ENCODE measurements around the gene TUBA3E.
"Not testable (repeated sequence)": the region's sequence is repeated elsewhere in the genome, so short reads cannot be mapped to it uniquely, and the experiment has no call there.

DNA sequence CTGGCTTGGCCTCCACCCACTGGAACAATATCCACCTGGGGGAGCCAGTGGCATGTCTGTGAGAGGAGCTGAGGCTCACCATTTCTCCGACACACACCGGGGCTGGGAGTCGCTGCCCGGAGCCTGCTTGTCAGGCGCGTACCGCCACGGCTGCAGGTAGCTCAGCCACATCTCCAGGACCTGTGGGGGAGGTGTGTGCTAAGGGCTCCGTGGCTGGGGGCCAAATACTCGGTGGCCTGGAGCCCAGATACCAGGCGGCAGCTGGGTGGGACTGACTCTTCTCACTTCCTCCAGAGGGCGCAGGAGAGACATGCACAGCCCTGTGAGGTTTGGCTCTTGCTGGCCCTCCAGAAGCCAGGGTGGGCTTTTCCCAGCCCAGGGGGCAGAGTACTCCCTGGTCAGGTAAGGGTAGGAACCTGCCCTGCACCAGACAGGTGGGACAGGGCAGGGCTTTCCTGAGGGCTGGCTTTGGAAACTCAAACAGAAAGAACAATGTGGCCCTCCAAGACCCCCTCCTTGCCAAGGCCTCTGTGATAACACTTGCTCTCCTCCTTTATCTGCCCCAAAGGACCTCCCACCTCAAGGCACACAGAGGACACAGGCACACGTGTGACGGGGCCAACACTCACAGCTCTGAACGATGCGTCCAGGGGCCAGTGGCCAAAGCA is 42.1 kb downstream of the TUBA3E start:
- TF ChIP-seq, protein P1, sequence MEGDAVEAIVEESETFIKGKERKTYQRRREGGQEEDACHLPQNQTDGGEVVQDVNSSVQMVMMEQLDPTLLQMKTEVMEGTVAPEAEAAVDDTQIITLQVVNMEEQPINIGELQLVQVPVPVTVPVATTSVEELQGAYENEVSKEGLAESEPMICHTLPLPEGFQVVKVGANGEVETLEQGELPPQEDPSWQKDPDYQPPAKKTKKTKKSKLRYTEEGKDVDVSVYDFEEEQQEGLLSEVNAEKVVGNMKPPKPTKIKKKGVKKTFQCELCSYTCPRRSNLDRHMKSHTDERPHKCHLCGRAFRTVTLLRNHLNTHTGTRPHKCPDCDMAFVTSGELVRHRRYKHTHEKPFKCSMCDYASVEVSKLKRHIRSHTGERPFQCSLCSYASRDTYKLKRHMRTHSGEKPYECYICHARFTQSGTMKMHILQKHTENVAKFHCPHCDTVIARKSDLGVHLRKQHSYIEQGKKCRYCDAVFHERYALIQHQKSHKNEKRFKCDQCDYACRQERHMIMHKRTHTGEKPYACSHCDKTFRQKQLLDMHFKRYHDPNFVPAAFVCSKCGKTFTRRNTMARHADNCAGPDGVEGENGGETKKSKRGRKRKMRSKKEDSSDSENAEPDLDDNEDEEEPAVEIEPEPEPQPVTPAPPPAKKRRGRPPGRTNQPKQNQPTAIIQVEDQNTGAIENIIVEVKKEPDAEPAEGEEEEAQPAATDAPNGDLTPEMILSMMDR (IDR thresholded peaks at IDR 0.05): not testable (repeated sequence)
- TF ChIP-seq POLR2A (IDR thresholded peaks at IDR 0.05): not testable (repeated sequence)

Data from lower leg skin (tissue), 3 donors.